Neural progenitor cell (in vitro differentiated cells): Measurements from ENCODE around the gene SH3PXD2B.

ENCODE experiments used
- EZH2 ChIP-seq: fragments of 200-600 bp; sonication (generic); IDR thresholded peaks from 2 replicates; pipeline ENCODE4 v1.6.1; 2017; ENCODE audit warnings: antibody characterized with exemption, mild to moderate bottlenecking, moderate library complexity
- TF ChIP-seq, protein P1 (sequence below): fragments of 200-600 bp; sonication (generic); IDR thresholded peaks from 2 replicates; pipeline ENCODE4 v1.5.1; 2017; ENCODE audit warnings: antibody characterized with exemption, mild to moderate bottlenecking

DNA sequence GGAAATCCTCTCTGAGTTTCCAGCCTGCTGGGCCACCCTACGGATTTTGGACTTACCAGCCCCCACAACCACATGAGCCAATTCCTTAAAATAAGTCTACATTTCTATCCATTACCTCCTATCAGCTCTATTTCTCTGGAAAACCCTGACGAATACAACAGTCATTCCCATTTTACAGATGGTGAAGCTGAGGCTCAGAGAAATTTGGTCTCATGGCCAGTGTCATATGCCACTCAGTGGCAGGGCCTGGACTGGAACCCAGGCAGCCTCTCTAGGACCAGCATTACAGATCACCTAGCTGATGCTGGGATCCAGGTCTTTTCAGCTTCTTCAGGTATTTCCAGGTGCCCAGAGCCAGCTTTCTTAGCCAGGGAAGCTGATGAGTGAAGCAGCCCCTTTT, 45.0 kb upstream of the SH3PXD2B start:
- TF ChIP-seq, protein P1, sequence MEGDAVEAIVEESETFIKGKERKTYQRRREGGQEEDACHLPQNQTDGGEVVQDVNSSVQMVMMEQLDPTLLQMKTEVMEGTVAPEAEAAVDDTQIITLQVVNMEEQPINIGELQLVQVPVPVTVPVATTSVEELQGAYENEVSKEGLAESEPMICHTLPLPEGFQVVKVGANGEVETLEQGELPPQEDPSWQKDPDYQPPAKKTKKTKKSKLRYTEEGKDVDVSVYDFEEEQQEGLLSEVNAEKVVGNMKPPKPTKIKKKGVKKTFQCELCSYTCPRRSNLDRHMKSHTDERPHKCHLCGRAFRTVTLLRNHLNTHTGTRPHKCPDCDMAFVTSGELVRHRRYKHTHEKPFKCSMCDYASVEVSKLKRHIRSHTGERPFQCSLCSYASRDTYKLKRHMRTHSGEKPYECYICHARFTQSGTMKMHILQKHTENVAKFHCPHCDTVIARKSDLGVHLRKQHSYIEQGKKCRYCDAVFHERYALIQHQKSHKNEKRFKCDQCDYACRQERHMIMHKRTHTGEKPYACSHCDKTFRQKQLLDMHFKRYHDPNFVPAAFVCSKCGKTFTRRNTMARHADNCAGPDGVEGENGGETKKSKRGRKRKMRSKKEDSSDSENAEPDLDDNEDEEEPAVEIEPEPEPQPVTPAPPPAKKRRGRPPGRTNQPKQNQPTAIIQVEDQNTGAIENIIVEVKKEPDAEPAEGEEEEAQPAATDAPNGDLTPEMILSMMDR, result no peak
- no peak for TF ChIP-seq EZH2
